Measurements from ENCODE around the gene GOLGB1.
"Not testable (repeated sequence)": the region's sequence is repeated elsewhere in the genome, so short reads cannot be mapped to it uniquely, and the experiment has no call there.

The GOLGB1 gene

DNA sequence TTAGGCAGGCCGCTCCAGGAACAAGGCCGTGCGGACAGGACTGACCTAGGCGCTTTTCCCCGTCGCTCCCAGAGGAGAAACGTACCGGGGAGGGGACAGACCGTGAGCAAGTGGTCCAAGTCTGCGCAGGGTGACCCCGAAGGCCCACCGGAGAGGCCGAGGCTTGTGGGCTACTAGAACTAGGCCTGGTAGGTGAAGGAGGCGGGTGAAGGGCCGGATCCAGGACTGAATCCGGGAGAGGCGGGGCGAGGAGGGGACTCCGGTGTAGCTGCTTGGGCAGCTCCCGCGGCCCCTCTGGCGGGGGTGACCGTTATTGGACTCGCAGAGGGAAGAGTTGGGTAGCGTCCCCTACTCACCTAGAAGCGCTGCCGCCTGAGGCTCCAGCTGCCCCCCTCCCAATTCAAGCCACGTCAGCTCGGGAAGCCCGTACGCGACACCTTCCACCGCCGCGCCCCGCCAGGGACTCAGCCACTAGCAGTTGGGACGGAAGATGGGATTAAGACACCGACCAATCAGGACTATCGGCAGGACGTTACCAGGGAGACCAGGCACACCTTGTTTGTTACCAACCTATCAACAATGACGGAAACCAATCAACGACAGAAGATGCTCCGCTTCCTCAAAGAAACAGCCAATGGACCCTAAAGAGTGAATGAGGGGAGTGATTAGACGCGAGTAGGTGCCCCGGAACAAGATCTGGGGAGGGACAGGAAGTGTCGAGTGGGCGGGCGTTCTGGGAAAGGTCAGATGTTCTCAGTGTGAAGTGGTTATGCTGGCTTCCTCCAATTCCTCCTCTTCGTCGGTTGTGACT lies at the start of gene GOLGB1:
Gene GOLGB1, minus strand, starts transcription at position 466 of the 811 bp plus-strand sequence. CDS start 18,770 bp downstream, outside the sequence.
- peak; percentile 91 for DNase-seq

DNA sequence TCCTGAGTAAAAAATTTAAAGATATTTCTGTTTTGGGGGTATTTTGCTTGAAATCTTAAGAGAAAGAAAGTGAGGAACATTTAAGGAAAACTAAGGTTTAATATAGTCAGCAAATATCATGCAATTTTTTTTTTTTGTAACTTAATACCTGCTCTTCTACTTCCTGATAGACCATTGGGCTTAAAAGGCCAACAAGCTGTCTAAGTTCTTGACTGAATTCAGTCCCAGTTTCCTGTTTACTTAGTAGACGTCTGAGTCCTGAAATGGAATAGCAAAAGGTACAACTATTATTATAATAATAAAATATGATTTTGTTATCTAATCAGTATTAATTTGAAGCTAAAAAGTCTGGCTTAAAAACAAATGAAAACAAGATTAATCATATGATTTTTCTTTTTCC lies 47.4 kb upstream of the GOLGB1 start:
- no peak for DNase-seq

- DNase-seq: no peak
Observed at GRCh38 chr3:121794264-121794983, 44.9 kb upstream of the GOLGB1 start.

- DNase-seq: no peak
Observed at GRCh38 chr3:121793078-121793477, 43.5 kb upstream of the GOLGB1 start.

- no peak for DNase-seq
Observed at GRCh38 chr3:121786485-121786884, 36.9 kb upstream of the GOLGB1 start.

GRCh38 chr3:121782784-121783183 lies 33.2 kb upstream of the GOLGB1 start:
- DNase-seq: not testable (repeated sequence)

GRCh38 chr3:121781611-121782010 lies 32.1 kb upstream of the GOLGB1 start:
- no peak for DNase-seq

DNA sequence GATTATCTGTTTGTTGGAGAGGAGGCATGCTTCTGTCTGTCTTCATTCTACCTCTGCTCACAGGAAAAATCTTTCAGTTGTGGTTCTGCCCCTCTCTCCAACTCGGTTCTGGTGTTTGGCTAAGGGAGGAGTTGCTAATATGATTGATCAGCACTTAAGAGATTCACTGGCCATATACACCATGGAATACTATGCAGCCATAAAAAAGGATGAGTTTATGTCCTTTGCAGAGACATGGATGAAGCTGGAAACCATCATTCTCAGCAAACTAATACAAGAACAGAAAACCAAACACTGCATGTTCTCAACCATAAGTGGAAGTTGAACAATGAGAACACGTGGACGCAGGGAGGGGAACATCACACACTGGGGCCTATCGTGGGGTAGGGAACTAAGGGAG lies 25.6 kb upstream of the GOLGB1 start:
- DNase-seq: not testable (repeated sequence)

DNA sequence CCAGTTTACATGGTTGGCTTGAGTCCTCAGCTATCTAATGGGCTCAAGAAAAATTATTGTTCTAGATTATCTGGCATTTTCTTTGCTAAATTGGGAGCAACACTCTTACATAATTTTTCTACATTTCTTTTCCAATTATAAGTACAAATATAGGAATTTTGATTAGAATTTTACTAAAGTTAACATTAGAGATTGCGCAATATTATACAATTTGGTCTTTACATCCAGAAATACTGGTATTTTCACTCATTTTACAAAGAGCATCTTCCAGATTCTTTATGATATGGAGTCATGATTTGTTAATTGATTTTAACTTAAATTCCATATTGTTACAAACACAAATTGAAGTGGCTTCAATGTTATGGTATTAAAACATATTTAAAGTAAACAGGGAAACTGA lies 19.7 kb upstream of the GOLGB1 start:
- no peak for DNase-seq

- no peak for DNase-seq
Observed at GRCh38 chr3:121768452-121768851, 18.9 kb upstream of the GOLGB1 start.

DNA sequence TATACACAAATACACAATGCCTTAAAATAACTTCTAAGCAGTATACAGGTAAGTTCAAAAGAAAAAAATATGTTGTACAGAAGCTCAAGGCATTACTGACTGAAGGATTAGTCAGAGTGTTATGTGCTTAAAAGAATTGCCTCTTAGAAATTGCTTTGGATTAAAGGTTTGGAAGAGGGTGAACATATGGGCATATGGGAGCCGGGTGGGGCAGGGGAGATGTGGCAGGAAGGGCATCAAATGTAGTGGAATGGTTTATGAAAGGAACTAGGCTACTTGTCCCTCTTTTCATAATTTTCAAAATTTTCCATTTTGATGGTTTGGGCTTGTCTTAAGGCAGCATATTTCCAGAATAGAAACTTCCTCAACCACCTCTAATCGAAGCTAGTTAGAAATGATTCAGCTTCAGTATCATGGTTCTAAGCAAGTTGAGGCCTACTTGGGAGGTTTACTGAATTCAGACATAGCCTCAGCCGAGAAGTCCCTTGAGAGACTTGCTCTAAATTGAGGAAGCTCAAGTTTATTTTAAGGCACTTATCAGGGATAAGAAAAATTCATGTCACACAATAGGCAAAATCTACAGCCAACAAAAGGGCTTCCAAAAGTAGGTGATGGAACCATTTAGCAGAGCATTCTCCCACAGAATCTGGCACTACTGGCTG lies 10.1 kb upstream of the GOLGB1 start:
- DNase-seq: no peak

DNA sequence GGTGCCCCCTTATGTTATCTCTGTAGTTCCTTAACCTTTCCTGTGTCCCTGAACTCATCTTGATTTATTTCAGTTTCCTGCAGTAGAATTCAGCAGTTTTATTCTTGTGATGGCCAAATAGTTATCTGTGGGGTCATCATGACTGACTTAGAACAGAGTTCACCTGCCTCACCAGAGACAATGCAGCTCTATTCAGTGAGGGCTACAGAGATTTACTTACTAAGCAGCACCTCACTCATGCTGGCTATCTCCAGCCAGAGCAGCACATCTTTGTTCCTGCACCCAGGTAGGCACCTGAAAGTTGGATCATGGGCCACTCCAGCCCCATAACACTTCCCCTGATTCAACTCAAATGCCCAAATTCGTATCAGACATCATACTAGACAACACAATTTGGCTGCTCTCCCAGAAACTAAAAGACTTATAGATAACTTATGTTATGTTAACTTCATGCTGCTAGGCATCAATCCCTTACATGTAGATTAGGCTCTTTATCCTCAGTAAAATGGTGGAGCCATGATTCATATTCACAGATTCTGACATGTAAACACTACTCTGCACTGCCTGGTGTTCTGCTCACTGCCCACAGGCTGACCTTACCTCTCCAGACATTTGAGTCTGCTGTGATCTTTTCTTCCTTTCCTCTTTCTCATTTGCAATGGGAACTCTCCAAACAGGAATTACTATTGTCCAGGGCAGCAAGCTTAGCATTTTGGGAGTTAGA lies 9.3 kb upstream of the GOLGB1 start:
- DNase-seq: no peak

DNA sequence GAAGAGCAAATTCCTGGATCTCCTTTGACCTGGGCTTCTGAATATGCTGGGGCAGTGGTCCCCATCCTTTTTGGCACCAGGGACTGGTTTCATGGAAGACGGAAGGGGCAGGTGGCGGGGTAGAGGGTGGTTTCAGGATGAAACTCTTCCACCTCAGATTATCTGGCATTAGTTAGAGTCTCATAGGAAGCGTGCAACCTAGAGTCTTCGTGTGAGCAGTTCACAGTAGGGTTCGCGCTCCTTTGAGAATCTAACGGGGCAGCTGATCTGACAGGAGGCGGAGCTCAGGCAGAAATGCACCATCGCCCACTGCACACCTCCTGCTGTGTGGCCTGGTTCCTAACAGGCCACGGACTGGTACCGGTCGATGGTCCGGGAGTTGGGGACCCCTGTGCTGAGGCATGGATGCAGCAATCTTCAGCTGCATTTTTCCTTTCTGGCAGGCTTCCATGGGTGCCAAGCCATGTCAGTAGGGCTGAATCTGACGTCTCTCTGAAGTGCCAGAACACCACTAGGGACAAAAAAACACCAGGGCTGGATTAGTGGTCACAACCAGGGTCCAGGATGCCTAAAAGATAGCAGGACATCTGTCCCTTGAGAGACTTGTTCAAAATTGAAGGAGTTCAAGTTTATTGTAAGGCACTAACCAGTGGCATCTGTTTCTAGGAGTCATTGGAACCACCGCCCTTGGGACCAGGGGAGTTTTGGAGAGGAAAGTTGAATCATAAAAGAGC lies 8.4 kb upstream of the GOLGB1 start:
- DNase-seq: no peak

DNA sequence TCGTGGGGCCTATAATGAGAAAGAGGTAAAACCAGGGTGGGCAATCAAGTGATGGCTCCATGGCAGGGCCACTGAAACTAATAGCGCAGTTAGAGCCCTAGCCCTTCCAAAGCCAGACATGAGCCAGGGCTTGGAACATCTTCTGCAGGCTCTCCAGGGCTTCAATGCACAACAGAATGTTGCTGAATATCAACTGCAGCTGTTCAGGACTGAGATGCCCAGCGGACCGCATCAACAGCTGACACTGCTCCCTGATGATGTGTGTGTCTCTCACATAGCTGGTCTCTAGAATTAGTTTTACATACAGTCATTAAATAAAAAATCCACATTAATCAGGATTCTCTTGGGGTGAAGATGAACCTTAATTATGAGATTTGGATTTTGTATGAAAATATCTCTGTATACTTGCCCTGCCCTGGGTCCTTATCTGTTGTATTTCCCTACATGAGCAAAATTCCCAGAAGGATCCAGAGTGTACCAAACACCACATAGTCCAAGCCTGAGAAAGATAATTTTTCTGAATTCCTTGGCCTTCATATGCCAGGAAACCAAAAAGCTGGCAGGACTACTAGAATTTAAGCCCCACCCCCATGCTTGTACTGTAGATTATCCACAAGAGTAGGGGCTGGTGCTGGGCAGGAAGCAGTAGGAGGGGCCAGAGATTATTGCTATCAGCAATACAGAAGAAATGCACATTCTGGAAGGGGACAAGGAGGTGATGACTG lies 7.7 kb upstream of the GOLGB1 start:
- DNase-seq: no peak

DNA sequence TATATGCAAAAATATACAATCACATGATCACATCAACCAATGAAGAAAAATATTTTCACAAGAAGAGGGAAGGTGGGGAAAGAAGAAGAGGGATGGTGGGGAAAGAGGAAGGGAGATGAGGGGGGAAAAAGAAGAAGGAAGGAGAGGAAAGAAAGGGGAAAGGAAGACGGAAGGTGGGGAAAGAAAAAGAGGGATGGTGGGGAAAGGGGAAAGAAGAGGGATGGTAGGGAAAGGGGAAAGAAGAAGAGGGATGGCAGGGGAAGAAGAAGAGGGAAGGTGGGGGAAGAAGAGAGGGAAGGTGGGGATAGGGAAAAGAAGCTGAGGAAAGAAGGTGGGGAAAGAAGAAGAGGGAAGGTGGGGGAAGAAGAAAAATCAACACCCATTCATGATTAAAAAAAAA lies 3.2 kb upstream of the GOLGB1 start:
- no peak for DNase-seq

GRCh38 chr3:121752261-121752660 lies 2.7 kb upstream of the GOLGB1 start:
- DNase-seq: no peak

DNA sequence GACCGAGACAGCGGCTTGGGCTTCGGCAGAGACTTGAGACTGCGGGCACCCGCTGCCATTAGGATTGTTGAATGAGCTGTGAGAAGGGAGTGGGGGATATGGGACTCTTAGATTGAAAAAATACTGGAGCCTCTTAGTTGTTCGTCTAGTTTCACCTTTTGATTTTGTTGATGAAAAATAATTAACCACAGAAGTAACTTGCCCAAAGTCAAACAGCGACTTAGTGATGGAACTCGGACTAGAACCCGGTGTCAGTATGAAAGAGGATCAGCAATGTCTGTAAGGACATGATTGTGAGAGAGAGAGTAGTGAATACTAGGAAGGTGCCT lies 510 bp upstream of the GOLGB1 start:
- no peak for DNase-seq

- no peak for DNase-seq
Observed at GRCh38 chr3:121748680-121749275, 763 bp downstream of the GOLGB1 start.

DNA sequence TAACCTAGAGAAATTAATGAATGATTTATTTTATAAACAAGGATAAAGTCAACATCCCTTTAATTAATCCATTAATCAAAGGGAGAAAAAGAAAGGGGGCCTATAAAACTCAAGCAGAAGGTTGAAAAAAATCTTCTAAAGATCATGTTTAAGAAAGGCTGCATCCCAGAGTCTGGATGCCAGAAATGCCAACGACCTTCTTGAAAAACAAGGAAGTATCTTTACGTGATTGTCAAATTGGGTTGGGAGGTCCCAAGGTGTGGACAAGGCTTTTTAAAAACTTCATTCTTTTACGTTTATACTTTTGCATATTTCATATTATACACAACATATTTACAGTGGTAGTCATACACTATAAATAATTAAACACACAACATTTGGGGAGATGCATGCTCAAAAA lies 1.6 kb downstream of the GOLGB1 start:
- DNase-seq: no peak

GRCh38 chr3:121743106-121743505 lies 6.4 kb downstream of the GOLGB1 start:
- not testable (repeated sequence) for DNase-seq

DNA sequence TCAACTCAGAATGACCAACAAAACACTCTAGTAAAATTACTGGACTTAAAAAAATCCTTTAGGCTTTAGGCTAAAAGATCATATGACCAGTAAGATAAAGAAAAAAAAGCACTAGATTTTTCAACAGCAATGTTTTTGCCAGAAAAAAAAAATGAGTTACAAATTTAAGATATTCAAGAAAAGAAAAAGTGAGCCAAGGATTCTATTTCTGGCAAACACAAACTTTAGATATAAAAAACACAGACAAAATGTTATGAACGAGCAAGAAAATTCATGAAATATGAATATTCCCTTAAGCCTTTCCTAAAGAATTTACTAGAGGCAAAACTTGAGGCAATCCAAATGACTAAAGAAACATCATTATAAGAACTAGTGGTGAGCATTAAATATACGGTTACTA lies 8.6 kb downstream of the GOLGB1 start:
- DNase-seq: no peak
